Loucy (cell line): Measurements from ENCODE around the gene C19orf12.

Experiments used
- CTCF ChIP-seq: fragments of 200-600 bp; sonication (generic); conservative IDR thresholded peaks from 2 replicates; pipeline ENCODE4 v1.5.1; 2014; ENCODE audit warnings: mild to moderate bottlenecking, antibody characterized with exemption, low read length
- EZH2phosphoT487 ChIP-seq: fragments of 200-600 bp; IDR thresholded peaks from 2 replicates; pipeline ENCODE4 v1.6.1; 2018; ENCODE audit warnings: antibody characterized with exemption, mild to moderate bottlenecking, moderate library complexity, borderline replicate concordance

GRCh38 chr19:29655648-29656335 lies 59.3 kb downstream of the C19orf12 start:
- no peak for TF ChIP-seq CTCF
- TF ChIP-seq EZH2phosphoT487 = no peak
